Nephron (organoid): ENCODE measurements around the gene RAB12.
A peak's percentile ranks its signal among the peaks of the same experiment; 100 is the strongest.
"Not testable (repeated sequence)": the region's sequence is repeated elsewhere in the genome, so short reads cannot be mapped to it uniquely, and the experiment has no call there.

Experiments used
- H3K27ac Mint-ChIP-seq, 3 experiments: 2 replicates each; pipeline ENCODE4 v1.8.0; 2020; ENCODE audit warnings: mixed read lengths in 3 of 3, mild to moderate bottlenecking in 2 of 3, moderate library complexity in 1 of 3
- H3K27me3 Mint-ChIP-seq: 2 replicates; pipeline ENCODE4 v1.8.0; 2021; ENCODE audit warnings: low read depth, mild to moderate bottlenecking, moderate library complexity, mixed read lengths
- H3K36me3 Mint-ChIP-seq: 2 replicates; pipeline ENCODE4 v1.8.0; 2020; ENCODE audit warnings: low read depth, mixed read lengths
- H3K4me1 Mint-ChIP-seq: 2 replicates; pipeline ENCODE4 v1.8.0; 2020; ENCODE audit warnings: mixed read lengths
- H3K4me3 Mint-ChIP-seq, 3 experiments: 2 replicates each; pipeline ENCODE4 v1.8.0; 2020; ENCODE audit warnings: mild to moderate bottlenecking in 3 of 3, mixed read lengths in 3 of 3, moderate library complexity in 2 of 3
- H3K9me3 Mint-ChIP-seq: 2 replicates; pipeline ENCODE4 v1.8.0; 2020; ENCODE audit warnings: mixed read lengths
- TF ChIP-seq, protein P1 (sequence below), 3 experiments: fragments of 200-600 bp; sonication (generic); IDR thresholded peaks; one replicate each; pipeline ENCODE4 v1.5.0; 2021; ENCODE audit warnings: antibody characterized with exemption in 3 of 3; ENCODE audit not compliant: unreplicated experiment in 3 of 3

The RAB12 gene

DNA sequence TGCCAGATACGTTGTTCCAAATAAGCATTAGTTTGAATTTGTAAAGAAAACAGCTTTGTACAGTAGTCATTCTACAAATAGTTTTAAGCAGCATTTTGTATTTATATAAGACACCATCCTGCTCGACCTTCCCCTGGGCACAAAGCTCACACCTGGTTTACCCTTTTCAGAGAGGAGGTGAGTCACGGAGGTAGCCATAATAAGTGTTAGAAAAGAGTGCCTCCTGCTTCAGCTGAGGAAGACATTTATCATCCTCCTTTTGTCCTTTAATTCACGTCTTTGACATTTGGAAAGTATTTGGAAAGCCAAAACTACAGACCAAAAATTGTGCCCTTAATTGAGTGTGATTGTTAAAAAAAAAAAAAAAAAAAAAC, 6.8 kb downstream of the RAB12 start:
- TF ChIP-seq, protein P1, sequence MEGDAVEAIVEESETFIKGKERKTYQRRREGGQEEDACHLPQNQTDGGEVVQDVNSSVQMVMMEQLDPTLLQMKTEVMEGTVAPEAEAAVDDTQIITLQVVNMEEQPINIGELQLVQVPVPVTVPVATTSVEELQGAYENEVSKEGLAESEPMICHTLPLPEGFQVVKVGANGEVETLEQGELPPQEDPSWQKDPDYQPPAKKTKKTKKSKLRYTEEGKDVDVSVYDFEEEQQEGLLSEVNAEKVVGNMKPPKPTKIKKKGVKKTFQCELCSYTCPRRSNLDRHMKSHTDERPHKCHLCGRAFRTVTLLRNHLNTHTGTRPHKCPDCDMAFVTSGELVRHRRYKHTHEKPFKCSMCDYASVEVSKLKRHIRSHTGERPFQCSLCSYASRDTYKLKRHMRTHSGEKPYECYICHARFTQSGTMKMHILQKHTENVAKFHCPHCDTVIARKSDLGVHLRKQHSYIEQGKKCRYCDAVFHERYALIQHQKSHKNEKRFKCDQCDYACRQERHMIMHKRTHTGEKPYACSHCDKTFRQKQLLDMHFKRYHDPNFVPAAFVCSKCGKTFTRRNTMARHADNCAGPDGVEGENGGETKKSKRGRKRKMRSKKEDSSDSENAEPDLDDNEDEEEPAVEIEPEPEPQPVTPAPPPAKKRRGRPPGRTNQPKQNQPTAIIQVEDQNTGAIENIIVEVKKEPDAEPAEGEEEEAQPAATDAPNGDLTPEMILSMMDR (IDR thresholded peaks at IDR 0.05; ENCODE audit: unreplicated experiment in 3 of 3): no peak
- H3K36me3 Mint-ChIP-seq: peaks cover 23% of the 10 kb centered on the region
- H3K4me1 Mint-ChIP-seq: peaks cover 53% of the 10 kb centered on the region

DNA sequence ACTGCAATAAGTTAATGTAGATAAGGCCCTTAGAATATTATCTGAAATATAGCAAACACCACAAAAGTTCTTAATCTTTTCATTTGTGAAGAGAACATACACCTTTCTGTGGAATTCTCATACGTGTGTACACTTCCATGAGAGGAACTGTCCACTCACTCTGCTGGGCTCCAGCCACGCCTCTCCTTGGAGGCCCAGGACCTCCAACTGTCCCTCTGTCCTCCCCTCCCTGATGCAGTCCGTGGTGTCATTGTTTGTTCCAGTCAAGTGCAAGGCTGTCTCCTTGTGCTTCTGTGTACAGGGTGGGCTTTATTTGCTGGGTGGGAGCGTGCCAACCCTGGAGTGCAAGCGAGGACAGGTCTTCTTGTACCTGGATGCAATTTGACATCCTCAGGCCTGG, 8.7 kb downstream of the RAB12 start:
- Mint-ChIP-seq H3K36me3 (peaks cover 32% of the 10 kb centered on the region), H3K27me3 (no peaks in the 10 kb centered on the region), H3K9me3 (no peaks in the 10 kb centered on the region), H3K4me1 (peaks cover 47% of the 10 kb centered on the region), H3K27ac (peak overlapping the region in 1 of 3 experiments; percentile 58), H3K4me3 (no peak overlapping the region)
- TF ChIP-seq, protein P1 (IDR thresholded peaks at IDR 0.05; ENCODE audit: unreplicated experiment in 3 of 3): no peak

More for the DNA sequence above, 6.8 kb downstream of the RAB12 start:
- Mint-ChIP-seq H3K27me3 (no peaks in the 10 kb centered on the region), H3K9me3 (no peaks in the 10 kb centered on the region), H3K27ac (peak overlapping the region in 2 of 3 experiments; percentile 28 to 74), H3K4me3 (no peak overlapping the region)

DNA sequence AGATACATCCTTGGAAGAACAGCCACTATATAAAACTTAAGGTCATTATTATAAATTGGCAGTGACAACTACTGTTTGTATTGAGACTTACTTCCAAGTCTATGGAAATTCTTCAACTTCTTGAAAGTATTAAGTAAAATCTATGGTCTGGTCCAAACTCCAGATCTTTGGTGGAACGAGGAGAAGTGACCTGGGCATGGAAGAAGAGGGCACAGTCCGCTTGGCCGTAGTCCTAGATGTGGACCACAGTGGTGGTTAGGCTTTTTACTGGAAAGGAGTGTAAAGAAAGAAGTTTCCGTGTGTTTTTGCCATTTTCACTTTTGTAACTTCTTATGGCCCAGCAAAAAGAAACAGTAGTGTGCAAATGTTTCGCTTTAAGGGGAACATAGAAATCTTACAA, 9.8 kb downstream of the RAB12 start:
- H3K27me3 Mint-ChIP-seq: no peaks in the 10 kb centered on the region
- TF ChIP-seq, protein P1 (IDR thresholded peaks at IDR 0.05; ENCODE audit: unreplicated experiment in 3 of 3): no peak
- H3K36me3 Mint-ChIP-seq: peaks cover 37% of the 10 kb centered on the region

DNA sequence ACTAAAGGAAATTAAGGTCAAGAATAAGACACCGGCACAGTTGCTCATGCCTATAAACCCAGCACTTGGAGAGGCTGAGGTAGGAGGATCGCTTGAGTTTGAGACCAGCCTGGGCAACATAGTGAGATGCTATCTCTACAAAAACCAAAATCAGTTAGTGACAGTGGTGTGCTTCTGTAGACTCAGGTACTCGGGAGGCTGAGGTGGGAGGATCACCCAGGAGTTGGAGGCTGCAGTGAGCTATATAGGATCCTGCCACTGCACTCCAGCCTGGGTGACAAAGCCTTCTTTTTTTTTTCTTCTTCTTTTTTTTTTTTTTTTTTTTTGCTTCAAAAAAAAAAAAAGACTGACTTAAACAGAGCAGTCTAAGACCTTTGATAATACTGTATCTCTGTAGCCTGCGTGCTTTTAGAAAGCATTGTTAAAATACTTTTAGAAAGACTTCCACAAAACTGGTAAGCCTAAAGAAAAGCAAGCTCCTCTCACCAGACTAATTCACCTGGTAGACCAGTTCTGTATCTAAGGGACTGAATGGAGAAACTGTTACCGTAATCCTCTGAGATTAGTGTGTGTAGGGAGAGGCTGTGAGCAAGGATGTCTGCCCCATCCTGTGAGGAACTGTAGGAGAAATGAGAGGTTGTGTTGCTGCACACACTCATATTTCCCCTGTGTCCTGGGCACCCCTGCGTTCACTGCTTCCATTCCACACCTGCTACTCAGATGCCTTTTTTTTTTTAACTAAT, 10.8 kb downstream of the RAB12 start:
- Mint-ChIP-seq H3K36me3 (peaks cover 41% of the 10 kb centered on the region), H3K27ac (no peak overlapping the region), H3K4me1 (peaks cover 36% of the 10 kb centered on the region), H3K9me3 (no peaks in the 10 kb centered on the region), H3K4me3 (no peak overlapping the region), H3K27me3 (no peaks in the 10 kb centered on the region)
- TF ChIP-seq, protein P1 (IDR thresholded peaks at IDR 0.05; ENCODE audit: unreplicated experiment in 3 of 3): no peak

More for the DNA sequence above, 9.8 kb downstream of the RAB12 start:
- no peak overlapping the region for H3K27ac Mint-ChIP-seq
- no peaks in the 10 kb centered on the region for H3K9me3 Mint-ChIP-seq
- no peak overlapping the region for H3K4me3 Mint-ChIP-seq
- peaks cover 41% of the 10 kb centered on the region for H3K4me1 Mint-ChIP-seq

DNA sequence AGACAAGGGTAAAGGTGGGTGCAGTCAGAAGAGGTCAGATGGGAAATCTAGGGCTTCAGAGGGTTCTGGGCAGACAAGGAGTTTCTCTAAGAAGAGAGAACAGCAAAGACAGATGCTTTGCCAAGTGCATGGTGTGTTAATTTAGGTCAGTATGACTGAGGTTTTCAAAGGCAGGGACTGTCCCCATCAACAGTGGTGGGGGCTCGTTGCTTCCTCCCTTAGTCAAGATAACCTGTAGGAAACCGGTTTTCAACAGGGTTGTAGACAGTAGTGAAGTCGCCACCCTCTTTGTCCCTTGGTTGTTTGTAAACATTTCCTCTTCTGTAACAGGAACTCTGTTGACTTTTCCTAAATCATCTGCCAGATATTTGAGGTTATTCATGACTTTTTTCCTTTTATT, 11.6 kb downstream of the RAB12 start:
- TF ChIP-seq, protein P1 (IDR thresholded peaks at IDR 0.05; ENCODE audit: unreplicated experiment in 3 of 3): no peak
- Mint-ChIP-seq H3K36me3 (peaks cover 44% of the 10 kb centered on the region), H3K4me3 (no peak overlapping the region), H3K9me3 (no peaks in the 10 kb centered on the region), H3K4me1 (peaks cover 32% of the 10 kb centered on the region), H3K27me3 (no peaks in the 10 kb centered on the region), H3K27ac (no peak overlapping the region)

DNA sequence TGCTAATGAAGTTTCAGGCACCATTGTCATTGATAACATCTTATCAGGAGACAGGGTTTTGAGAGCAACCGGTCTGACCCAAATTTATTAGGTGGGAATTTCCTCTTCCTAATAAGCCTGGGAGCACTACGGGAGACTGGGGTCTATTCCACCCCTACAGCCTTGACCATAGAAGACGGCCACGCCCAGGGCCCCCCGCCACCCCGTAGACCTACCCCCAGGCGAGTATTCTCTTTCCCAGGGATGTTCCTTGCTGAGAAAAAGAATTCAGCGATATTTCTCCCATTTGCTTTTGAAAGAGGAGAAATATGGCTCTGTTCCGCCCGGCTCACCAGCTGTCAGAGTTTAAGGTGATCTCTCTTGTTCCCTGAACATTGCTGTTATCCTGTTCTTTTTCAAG, 13.4 kb downstream of the RAB12 start:
- H3K4me3 Mint-ChIP-seq, H3K27me3 Mint-ChIP-seq, H3K9me3 Mint-ChIP-seq: not testable (repeated sequence)
- peaks cover 20% of the 10 kb centered on the region for H3K4me1 Mint-ChIP-seq
- H3K36me3 Mint-ChIP-seq: peaks cover 59% of the 10 kb centered on the region
- peak overlapping the region in 1 of 3 experiments; percentile 41 for H3K27ac Mint-ChIP-seq
